T follicular helper cell (primary cell): ENCODE measurements around the gene PDZD2.
"Not testable (repeated sequence)": the region's sequence is repeated elsewhere in the genome, so short reads cannot be mapped to it uniquely, and the experiment has no call there.

ENCODE experiments used
- DNase-seq: peaks from one replicate; pipeline ENCODE4 v3.0.0-alpha.2; 2020; ENCODE audit warnings: low read depth

The PDZD2 gene

GRCh38 chr5:31733371-31733770 is 94.4 kb downstream of the PDZD2 start:
- no peak for DNase-seq

- no peak for DNase-seq
Observed at GRCh38 chr5:31736127-31736526, 97.2 kb downstream of the PDZD2 start.

- DNase-seq = no peak
Observed at GRCh38 chr5:31738199-31738598, 99.3 kb downstream of the PDZD2 start.

GRCh38 chr5:31741496-31741895 is 102.6 kb downstream of the PDZD2 start:
- DNase-seq = no peak

GRCh38 chr5:31743678-31744077 is 104.7 kb downstream of the PDZD2 start:
- no peak for DNase-seq

- no peak for DNase-seq
Observed at GRCh38 chr5:31748458-31749172, 109.7 kb downstream of the PDZD2 start.

- DNase-seq = no peak
Observed at GRCh38 chr5:31750215-31750614, 111.3 kb downstream of the PDZD2 start.

- no peak for DNase-seq
Observed at GRCh38 chr5:31751610-31752009, 112.7 kb downstream of the PDZD2 start.

- no peak for DNase-seq
Observed at GRCh38 chr5:31753700-31754357, 114.9 kb downstream of the PDZD2 start.

GRCh38 chr5:31754358-31754704 is 115.4 kb downstream of the PDZD2 start:
- DNase-seq = no peak

GRCh38 chr5:31754741-31755675 is 116.1 kb downstream of the PDZD2 start:
- no peak for DNase-seq

- DNase-seq = no peak
Observed at GRCh38 chr5:31755676-31756230, 116.8 kb downstream of the PDZD2 start.

GRCh38 chr5:31757806-31758205 is 118.9 kb downstream of the PDZD2 start:
- DNase-seq = no peak

GRCh38 chr5:31758803-31759425 is 120.0 kb downstream of the PDZD2 start:
- no peak for DNase-seq

- no peak for DNase-seq
Observed at GRCh38 chr5:31759925-31760324, 121.0 kb downstream of the PDZD2 start.

GRCh38 chr5:31761877-31762276 is 122.9 kb downstream of the PDZD2 start:
- DNase-seq = no peak

- DNase-seq = no peak
Observed at GRCh38 chr5:31763424-31763823, 124.5 kb downstream of the PDZD2 start.

- not testable (repeated sequence) for DNase-seq
Observed at GRCh38 chr5:31764687-31765086, 125.8 kb downstream of the PDZD2 start.

GRCh38 chr5:31767335-31768031 is 128.6 kb downstream of the PDZD2 start:
- no peak for DNase-seq

- DNase-seq = no peak
Observed at GRCh38 chr5:31768046-31768445, 129.1 kb downstream of the PDZD2 start.

- DNase-seq = no peak
Observed at GRCh38 chr5:31768784-31769183, 129.9 kb downstream of the PDZD2 start.
